GM20000 (cell line): ENCODE measurements around the gene PBX1.

ENCODE experiments used
- DNase-seq: peaks from one replicate; pipeline ENCODE4 v3.0.0; 2012; ENCODE audit warnings: low spot score
- TF ChIP-seq, protein P1 (sequence below): IDR thresholded peaks from 2 replicates; pipeline ENCODE4 v1.5.1; 2012; ENCODE audit warnings: mild to moderate bottlenecking, control low read depth; ENCODE audit errors: extremely low read depth, missing control alignments

The PBX1 gene

GRCh38 chr1:164662955-164663354, 104.0 kb downstream of the PBX1 start:
- TF ChIP-seq, protein P1, sequence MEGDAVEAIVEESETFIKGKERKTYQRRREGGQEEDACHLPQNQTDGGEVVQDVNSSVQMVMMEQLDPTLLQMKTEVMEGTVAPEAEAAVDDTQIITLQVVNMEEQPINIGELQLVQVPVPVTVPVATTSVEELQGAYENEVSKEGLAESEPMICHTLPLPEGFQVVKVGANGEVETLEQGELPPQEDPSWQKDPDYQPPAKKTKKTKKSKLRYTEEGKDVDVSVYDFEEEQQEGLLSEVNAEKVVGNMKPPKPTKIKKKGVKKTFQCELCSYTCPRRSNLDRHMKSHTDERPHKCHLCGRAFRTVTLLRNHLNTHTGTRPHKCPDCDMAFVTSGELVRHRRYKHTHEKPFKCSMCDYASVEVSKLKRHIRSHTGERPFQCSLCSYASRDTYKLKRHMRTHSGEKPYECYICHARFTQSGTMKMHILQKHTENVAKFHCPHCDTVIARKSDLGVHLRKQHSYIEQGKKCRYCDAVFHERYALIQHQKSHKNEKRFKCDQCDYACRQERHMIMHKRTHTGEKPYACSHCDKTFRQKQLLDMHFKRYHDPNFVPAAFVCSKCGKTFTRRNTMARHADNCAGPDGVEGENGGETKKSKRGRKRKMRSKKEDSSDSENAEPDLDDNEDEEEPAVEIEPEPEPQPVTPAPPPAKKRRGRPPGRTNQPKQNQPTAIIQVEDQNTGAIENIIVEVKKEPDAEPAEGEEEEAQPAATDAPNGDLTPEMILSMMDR, result no peak
- no peak for DNase-seq

GRCh38 chr1:164664127-164664526, 105.1 kb downstream of the PBX1 start:
- DNase-seq, result no peak
- TF ChIP-seq, protein P1, result no peak

DNA sequence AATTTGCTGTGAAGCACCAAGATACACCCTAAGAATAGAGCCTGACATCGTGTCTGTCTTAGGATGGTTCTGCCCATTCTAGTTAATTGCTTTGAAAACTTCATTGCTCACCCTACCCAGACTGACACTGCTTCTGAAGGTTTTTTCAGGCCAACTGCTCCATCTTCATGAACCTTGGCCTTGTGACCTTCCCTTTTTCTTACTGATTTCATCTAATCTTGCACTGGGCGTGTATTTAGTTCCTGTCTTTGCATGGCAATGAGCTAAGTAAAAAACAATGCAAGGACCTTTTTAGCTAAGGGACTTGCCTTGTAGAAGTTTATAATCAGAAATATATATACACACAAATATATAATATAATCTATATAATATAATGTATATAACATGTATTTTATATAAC, 108.0 kb downstream of the PBX1 start:
- TF ChIP-seq, protein P1, result no peak
- no peak for DNase-seq

DNA sequence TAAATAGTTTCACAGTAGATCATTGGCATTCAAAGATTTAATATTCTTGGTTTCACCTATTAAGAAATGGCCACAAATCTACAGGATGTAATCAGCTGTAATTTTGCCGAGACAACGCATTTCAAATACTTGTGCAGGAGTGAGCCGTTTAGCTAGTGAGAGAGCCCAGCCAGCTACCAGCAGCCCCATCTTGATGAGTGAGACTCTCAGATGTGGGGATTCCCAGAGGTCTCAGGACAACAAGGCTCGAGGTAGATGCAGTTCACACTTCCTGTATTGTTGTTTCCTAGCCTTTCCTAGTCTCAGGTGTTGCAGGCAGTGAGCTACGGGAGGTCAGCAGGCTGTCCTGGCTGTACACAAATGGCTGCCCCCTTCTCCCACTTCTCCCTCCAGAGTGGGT, 108.6 kb downstream of the PBX1 start:
- no peak for DNase-seq
- TF ChIP-seq, protein P1, result no peak

- TF ChIP-seq, protein P1, result no peak
- no peak for DNase-seq
Observed at GRCh38 chr1:164668491-164669400, 109.8 kb downstream of the PBX1 start.

- DNase-seq, result no peak
- TF ChIP-seq, protein P1, result no peak
Observed at GRCh38 chr1:164670026-164670425, 111.0 kb downstream of the PBX1 start.

- TF ChIP-seq, protein P1, result no peak
- no peak for DNase-seq
Observed at GRCh38 chr1:164670786-164671185, 111.8 kb downstream of the PBX1 start.
